HL-60 (cell line): ENCODE results near the gene CYP26B1.

Experiments used
- DNase-seq, 2 experiments: peaks; one replicate each; pipeline ENCODE4 v3.0.0-alpha.2; 2010 to 2020; ENCODE audit warnings: low read depth in 1 of 2, low spot score in 1 of 2
- H3K27ac ChIP-seq: fragments of 250-450 bp; sonication (Bioruptor Pico); replicated peaks from 2 replicates; pipeline ENCODE4 v1.5.1; 2020; ENCODE audit warnings: mild to moderate bottlenecking, moderate library complexity
- H3K27me3 ChIP-seq: fragments of 250-450 bp; sonication (Bioruptor Pico); 2 replicates; pipeline ENCODE4 v1.5.1; 2021; ENCODE audit warnings: mild to moderate bottlenecking, moderate library complexity; ENCODE audit not compliant: insufficient read depth, poor library complexity, severe bottlenecking
- H3K4me3 ChIP-seq: replicated peaks from 2 replicates; pipeline ENCODE4 v1.5.1; 2011; ENCODE audit warnings: mild to moderate bottlenecking, control low read depth, low read length; ENCODE audit not compliant: insufficient read depth
- GABPA ChIP-seq: IDR thresholded peaks from 2 replicates; pipeline ENCODE4 v1.6.1; 2012; ENCODE audit warnings: low read depth
- POLR2AphosphoS5 ChIP-seq: IDR thresholded peaks from 2 replicates; pipeline ENCODE4 v1.6.1; 2012; ENCODE audit warnings: low read depth
- SPI1 ChIP-seq: IDR thresholded peaks from 2 replicates; pipeline ENCODE4 v1.6.1; 2012; ENCODE audit warnings: low read depth, mild to moderate bottlenecking, borderline replicate concordance
- TF ChIP-seq, protein P1 (sequence below): IDR thresholded peaks from 2 replicates; pipeline ENCODE4 v1.6.1; 2012; ENCODE audit warnings: low read depth; ENCODE audit not compliant: insufficient replicate concordance
- TF ChIP-seq, protein P2 (sequence below): IDR thresholded peaks from one replicate; pipeline ENCODE4 v1.5.1; 2011; ENCODE audit warnings: low read length, control low read depth, inconsistent platforms; ENCODE audit not compliant: insufficient read depth

Gene CYP26B1

DNA sequence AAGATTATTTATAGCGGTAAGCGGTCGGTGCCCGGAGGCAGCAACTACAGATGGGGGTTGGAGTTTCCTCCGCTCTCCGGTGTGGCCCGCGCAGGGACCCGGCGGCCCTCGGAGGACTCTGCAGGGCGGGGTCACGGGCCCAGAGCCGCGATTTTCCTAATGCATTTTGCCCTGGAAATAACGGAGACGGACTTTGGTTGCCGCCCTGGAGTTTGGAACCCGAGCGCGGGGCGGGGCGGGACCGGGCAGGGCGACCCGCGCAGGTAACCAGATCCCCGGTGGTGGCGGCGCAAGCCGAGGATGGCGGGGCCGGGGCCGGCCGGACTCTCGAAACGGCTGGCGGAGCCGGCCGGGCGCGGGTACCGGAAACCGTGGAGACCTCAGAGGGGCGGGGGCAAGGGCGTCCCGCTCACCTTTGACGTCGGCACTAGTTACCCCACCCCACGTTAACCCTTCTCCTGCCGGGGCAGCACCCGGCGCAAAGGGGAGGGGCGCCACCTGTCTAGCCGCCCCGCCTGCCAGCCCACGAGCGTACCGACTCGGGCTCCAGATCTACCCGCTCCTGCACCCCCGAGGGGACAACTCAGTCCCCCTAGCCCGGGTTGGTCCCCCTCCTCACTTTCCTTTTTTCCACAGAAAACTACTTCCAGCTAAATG lies 2.9 kb downstream of the CYP26B1 start:
- Histone ChIP-seq H3K27ac (no peak overlapping the region), H3K27me3 (peaks cover 68% of the 10 kb centered on the region), H3K4me3 (no peak overlapping the region)
- no peak for DNase-seq
- no peak for TF ChIP-seq GABPA
- no peak for TF ChIP-seq SPI1
- no peak for TF ChIP-seq POLR2AphosphoS5
- TF ChIP-seq, protein P1, sequence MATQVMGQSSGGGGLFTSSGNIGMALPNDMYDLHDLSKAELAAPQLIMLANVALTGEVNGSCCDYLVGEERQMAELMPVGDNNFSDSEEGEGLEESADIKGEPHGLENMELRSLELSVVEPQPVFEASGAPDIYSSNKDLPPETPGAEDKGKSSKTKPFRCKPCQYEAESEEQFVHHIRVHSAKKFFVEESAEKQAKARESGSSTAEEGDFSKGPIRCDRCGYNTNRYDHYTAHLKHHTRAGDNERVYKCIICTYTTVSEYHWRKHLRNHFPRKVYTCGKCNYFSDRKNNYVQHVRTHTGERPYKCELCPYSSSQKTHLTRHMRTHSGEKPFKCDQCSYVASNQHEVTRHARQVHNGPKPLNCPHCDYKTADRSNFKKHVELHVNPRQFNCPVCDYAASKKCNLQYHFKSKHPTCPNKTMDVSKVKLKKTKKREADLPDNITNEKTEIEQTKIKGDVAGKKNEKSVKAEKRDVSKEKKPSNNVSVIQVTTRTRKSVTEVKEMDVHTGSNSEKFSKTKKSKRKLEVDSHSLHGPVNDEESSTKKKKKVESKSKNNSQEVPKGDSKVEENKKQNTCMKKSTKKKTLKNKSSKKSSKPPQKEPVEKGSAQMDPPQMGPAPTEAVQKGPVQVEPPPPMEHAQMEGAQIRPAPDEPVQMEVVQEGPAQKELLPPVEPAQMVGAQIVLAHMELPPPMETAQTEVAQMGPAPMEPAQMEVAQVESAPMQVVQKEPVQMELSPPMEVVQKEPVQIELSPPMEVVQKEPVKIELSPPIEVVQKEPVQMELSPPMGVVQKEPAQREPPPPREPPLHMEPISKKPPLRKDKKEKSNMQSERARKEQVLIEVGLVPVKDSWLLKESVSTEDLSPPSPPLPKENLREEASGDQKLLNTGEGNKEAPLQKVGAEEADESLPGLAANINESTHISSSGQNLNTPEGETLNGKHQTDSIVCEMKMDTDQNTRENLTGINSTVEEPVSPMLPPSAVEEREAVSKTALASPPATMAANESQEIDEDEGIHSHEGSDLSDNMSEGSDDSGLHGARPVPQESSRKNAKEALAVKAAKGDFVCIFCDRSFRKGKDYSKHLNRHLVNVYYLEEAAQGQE: no peak
- TF ChIP-seq, protein P2, sequence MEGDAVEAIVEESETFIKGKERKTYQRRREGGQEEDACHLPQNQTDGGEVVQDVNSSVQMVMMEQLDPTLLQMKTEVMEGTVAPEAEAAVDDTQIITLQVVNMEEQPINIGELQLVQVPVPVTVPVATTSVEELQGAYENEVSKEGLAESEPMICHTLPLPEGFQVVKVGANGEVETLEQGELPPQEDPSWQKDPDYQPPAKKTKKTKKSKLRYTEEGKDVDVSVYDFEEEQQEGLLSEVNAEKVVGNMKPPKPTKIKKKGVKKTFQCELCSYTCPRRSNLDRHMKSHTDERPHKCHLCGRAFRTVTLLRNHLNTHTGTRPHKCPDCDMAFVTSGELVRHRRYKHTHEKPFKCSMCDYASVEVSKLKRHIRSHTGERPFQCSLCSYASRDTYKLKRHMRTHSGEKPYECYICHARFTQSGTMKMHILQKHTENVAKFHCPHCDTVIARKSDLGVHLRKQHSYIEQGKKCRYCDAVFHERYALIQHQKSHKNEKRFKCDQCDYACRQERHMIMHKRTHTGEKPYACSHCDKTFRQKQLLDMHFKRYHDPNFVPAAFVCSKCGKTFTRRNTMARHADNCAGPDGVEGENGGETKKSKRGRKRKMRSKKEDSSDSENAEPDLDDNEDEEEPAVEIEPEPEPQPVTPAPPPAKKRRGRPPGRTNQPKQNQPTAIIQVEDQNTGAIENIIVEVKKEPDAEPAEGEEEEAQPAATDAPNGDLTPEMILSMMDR: no peak

DNA sequence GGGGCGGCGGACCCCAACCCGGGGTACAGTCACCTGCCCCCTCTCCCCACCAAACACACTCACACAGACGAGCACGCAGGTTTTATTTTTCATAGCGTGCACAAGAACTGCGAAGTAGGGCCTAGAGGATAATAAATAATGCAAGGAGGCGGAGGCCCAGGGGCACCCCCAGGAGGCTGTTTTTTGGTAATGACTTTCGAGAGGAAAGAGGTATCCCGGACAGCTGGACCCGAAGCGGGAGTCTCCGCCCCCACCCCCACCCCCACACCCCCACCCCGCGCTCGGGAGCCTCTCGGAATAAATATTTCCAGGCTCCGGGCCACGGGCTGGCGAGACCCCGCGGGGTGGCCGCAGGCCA lies 3.4 kb downstream of the CYP26B1 start:
- Histone ChIP-seq H3K27me3 (peaks cover 63% of the 10 kb centered on the region), H3K4me3 (no peak overlapping the region), H3K27ac (no peak overlapping the region)
- TF ChIP-seq, protein P2: no peak
- TF ChIP-seq POLR2AphosphoS5 (no peak), SPI1 (no peak), GABPA (no peak)
- TF ChIP-seq, protein P1: no peak
- no peak for DNase-seq

DNA sequence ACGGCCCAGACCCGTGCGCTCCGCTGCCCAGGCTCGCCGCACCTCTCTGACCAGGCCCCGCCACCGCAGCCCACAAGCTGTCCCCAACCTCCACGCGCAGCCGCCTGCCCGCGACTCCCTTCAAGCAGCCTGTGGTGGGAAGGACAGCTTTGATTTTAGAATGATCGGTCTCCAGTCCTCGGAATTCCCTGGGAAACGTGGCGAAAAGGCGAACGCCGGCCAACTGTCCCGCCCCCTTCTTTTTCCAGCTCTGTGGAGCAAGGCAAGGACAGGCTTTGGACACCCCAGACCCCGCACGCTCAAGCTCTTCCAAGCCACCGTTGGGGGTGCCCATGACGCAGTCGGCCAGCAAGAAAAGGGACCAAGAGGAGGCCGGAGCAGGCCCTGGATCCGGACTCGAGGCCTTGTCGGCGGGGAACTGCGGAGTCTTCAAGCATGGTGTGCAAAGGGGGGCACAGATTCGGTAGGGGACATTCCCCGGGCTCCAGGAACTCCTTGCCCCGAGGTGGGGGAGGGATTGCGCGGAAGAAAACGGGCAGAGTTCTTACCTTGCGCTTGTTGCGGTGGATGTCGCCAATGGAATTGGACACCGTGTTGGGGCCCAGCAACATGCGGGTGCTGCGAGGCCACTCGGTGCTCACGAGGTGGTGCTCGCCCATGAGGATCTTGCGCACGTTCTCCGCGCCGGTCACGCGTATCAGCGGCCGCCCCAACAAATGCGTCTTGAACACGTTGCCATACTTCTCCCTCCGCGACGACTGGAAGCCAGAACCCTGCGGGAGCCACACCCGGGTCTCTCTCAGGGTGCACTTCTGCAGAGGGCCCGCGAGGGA lies 4.0 kb downstream of the CYP26B1 start:
- TF ChIP-seq SPI1 (no peak), POLR2AphosphoS5 (no peak), GABPA (no peak)
- TF ChIP-seq, protein P2: no peak
- TF ChIP-seq, protein P1: no peak
- Histone ChIP-seq H3K4me3 (no peak overlapping the region), H3K27ac (no peak overlapping the region), H3K27me3 (peaks cover 59% of the 10 kb centered on the region)
- DNase-seq: no peak
